Activated T-cell treated with anti-CD3 and anti-CD28 coated beads, Interleukin-2, amount 50 U/mL, for 1 hour (primary cell): ENCODE results near the gene LIPF.
"Not testable (repeated sequence)": the region's sequence is repeated elsewhere in the genome, so short reads cannot be mapped to it uniquely, and the experiment has no call there.

Source experiments
- DNase-seq: peaks from one replicate; pipeline ENCODE4 v3.0.0-alpha.2; 2020

LIPF gene, protein sequence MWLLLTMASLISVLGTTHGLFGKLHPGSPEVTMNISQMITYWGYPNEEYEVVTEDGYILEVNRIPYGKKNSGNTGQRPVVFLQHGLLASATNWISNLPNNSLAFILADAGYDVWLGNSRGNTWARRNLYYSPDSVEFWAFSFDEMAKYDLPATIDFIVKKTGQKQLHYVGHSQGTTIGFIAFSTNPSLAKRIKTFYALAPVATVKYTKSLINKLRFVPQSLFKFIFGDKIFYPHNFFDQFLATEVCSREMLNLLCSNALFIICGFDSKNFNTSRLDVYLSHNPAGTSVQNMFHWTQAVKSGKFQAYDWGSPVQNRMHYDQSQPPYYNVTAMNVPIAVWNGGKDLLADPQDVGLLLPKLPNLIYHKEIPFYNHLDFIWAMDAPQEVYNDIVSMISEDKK

DNA sequence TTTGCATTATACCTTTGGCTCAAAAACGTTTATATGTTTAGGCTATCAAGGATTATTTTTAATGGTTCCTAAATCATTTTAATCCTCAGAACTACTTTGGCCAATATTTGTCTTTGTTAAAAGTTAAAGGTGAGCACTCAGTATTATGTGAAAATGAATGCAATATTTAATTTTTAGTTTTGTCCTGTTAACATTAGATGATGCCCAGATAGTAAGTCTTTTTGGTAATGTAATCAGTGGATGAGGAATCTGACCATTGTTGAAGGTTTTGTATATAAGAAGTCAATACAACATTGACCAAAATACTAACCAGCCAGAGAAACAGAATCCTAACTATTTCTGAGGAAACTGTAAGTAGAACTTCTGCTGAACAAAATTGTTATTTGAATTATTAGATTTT lies at the start of gene LIPF:
TSS of gene LIPF (plus strand) at position 301 of the 400 bp plus-strand sequence. CDS start 2,856 bp downstream, outside the sequence.
- DNase-seq: no peak

DNA sequence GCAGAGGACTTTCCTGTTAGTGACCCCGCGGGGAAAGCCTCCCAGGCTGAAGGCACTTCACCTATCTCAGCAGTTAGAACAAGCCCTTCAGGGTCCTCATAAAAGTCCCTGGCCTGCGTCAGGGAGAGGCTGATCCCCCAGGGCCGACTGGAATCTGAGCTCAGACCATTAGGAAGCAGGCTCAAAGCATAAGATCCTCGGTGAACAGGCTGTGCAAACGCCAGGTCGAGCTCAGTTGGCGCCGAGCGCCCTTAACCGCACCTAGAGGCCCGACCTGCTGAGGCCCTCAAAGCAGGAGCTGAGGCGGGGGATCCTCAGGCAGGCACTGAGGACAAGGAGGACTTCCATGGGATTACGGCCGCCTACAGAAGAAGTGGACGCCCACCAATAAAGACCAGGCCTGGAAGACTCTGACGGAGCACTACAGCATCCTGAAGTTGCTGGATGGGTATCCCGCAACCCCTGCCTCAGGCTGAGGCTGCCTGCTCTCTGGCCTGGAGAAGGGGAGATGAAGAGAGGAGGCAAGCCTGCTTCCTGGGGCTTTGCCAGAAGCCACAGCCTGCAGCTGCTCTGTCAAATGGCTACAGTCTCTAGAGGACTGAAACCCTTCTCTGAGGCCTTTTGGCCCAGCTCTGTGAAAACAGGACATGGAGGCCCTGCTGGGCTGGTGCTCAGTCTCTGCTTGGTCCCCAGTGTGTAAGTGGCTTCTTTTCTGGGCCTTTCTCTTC lies 47.8 kb upstream of the LIPF start:
- DNase-seq: no peak

DNA sequence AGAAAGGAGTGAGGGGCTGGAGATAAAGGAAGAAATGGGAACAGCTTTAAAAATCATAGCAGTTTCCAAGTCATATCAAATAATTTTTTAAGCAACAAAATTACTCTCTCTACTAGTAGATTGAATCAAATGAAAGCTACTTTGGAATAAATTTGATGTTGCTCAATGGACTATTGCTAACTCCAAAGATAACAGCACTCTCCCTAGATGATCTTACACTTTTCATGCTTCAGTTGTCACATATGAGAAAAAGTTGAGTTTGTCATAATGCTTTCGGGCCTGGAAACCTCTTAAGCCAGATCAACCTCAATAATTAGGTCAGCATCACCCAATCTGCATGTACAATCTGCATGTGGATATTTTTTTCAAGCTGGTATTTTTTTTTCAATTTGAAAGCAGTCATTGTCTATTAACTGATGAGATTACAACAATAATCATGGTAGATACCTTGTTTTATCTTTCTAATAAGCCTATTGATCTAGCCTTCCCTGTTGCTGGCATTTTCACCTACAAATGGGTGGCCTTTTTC lies 46.4 kb upstream of the LIPF start:
- DNase-seq: no peak

- no peak for DNase-seq
Observed at GRCh38 chr10:88618496-88618895, 45.7 kb upstream of the LIPF start.

- no peak for DNase-seq
Observed at GRCh38 chr10:88620441-88620840, 43.8 kb upstream of the LIPF start.

DNA sequence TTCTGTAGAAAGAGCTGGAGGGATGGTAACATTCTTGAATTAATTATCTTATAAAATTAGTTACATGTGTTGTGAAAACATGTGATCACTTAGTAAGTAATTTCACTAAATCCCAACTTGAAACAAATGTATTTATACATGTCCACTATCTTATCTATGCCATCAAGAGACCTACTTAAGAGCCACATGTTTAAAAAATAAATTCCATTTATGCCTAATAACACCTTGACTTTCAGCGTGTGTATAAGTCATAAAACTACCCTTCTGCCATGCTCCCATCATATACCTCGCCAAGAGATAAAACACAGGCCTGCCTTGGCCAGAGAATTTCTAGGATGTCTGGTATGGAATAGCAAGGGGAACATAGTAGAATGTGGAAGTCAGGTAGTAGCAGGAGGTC lies 40.4 kb upstream of the LIPF start:
- DNase-seq: no peak

- DNase-seq: no peak
Observed at GRCh38 chr10:88624840-88625239, 39.4 kb upstream of the LIPF start.

- no peak for DNase-seq
Observed at GRCh38 chr10:88640186-88640585, 24.1 kb upstream of the LIPF start.

GRCh38 chr10:88642209-88642608 lies 22.0 kb upstream of the LIPF start:
- DNase-seq: no peak

GRCh38 chr10:88642963-88643362 lies 21.3 kb upstream of the LIPF start:
- DNase-seq: no peak

- no peak for DNase-seq
Observed at GRCh38 chr10:88647061-88647615, 17.1 kb upstream of the LIPF start.

DNA sequence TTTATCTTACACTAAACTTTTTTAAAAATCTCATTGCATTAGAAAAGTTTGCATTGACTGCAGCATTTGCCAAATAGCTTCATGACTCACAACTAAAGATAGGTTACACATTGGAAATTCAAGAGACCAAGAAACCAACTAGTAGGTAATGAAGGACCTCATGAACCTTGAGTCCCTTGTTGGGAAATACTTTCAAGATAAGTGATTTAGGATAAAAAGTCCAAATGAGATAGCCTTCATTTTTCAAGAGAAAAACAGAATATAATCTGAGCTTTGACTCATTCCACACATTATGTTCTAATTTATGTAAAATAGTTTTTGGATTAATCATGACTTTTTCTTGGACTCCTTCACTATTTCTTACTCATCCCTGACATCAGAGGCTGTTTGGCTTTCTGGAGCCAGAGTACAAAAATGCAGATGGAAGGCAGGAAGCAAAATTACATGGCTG lies 13.1 kb upstream of the LIPF start:
- no peak for DNase-seq

DNA sequence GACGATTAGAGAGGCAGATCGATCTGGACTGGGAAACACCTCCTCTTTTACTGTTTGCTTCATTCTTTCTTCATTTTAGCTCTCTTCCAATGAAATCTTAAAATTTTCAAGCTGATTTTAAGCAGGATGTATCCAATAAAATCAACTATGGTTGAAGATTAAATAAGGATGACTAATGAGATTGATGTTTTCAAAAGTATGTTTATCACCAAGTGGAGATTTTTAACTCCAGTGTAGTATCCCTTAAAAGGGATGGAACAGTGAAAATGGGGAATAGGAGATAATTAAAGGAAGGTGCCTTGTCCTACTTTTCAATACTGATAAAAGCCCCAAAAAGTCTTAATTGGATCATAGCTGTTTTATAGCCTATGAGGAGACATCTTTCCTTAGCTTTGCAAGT lies 11.6 kb upstream of the LIPF start:
- no peak for DNase-seq

DNA sequence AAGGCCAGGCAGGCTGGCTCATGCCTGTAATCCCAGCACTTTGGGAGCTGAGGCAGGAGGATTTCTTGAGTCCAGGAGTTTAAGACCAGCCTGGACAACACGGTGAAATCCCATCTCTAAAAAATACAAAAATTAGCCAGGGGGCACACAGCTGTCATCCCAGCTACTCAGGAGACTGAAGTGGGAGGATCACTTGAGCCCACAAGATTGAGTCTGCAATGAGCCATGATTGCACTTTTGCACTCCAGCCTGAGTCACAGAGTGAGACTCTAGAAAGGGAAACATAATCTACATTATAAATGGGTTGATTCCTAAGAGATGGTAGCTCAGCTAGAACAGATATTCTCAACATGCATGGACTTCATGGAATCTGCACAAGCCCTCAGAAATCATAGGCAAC lies 6.3 kb upstream of the LIPF start:
- no peak for DNase-seq

DNA sequence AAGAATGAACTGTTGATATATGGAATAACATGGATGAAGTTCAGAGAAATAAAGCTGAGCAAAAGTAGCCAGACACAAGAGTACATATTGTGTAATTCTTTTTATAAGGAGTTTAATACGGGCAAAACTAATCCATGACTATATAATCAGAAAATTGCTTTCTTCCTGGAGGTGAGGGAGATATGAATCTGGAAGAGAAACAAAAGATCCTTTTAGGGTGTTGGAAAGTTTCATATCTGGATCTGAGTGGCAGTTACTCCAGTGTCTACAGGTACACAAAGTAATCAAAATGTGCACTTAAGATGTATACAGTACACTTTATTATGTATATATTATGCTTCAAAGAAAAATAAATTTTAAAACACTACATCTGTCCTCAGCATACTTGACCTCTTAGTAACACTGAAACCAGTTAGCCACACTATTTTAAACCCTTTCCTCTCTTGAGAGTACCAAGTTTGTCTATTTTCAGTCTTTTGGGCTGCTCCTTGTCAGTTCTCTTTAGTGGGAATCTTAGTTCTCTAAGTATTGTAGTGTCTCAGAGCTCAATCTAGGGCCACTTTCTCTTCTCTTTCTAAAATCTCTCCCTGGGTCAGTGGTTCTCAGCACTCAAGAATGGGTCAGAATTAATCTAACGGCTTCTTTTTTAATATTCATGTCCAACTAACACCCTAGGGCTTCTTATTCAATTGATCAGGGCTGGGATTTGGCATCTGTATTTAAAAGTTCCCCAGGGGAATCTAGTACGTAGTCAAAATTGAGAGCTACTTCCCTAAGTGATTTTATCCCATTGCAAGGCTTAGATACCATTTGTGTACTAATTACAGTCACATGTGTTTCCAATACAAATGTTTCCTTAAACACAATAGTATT lies 4.3 kb upstream of the LIPF start:
- no peak for DNase-seq

GRCh38 chr10:88660598-88660884 lies 3.7 kb upstream of the LIPF start:
- no peak for DNase-seq

- DNase-seq: no peak
Observed at GRCh38 chr10:88661018-88661417, 3.2 kb upstream of the LIPF start.

- DNase-seq: no peak
Observed at GRCh38 chr10:88661577-88661976, 2.7 kb upstream of the LIPF start.

DNA sequence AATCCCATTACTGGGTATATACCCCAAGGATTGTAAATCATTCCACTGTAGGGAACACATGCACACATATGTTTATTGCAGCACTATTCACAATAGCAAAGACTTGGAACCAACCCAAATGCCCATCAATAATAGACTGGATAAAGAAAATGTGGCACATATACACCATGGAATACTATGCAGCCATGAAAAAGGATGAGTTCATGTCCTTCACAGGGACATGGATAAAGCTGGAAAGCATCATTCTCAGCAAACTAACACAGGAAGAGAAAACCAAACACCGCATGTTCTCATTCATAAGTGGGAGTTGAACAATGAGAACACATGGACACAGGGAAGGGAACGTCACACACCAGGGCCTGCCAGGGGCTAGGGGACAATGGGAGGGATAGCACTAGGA lies 1.1 kb upstream of the LIPF start:
- DNase-seq: not testable (repeated sequence)

DNA sequence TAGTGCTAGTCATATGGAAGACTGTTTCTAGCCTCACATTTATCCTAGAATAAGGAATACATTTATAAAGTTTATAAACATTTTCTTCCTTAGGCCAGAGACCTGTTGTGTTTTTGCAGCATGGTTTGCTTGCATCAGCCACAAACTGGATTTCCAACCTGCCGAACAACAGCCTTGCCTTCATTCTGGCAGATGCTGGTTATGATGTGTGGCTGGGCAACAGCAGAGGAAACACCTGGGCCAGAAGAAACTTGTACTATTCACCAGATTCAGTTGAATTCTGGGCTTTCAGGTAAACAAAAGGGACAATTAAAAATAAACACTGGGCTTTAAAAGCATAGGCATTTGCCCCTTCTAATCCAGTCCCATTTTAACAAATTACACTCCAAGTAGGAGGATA lies 4.2 kb downstream of the LIPF start:
- DNase-seq: no peak

GRCh38 chr10:88670497-88670896 lies 6.3 kb downstream of the LIPF start:
- DNase-seq: no peak

- no peak for DNase-seq
Observed at GRCh38 chr10:88672041-88672440, 7.8 kb downstream of the LIPF start.
